ENCODE measurements around the gene DONSON.
"Not testable (repeated sequence)": the region's sequence is repeated elsewhere in the genome, so short reads cannot be mapped to it uniquely, and the experiment has no call there.

The DONSON gene

GRCh38 chr21:33588485-33589335 lies at the start of gene DONSON:
Gene DONSON (minus strand): TSS chr21:33588684. CDS start chr21:33588641, 43 bp downstream.
- peak within 1 kb of the TSS; percentile 80 for H3K4me3 ChIP-seq (ENCODE audit: low read depth, low read length)
- TF ChIP-seq CTCF (IDR thresholded peaks at IDR 0.05; ENCODE audit: low read depth, low read length): no peak

GRCh38 chr21:33634254-33634653 lies 45.8 kb upstream of the DONSON start:
- no peak overlapping the region for H3K4me3 ChIP-seq (ENCODE audit: low read depth, low read length)
- TF ChIP-seq CTCF (IDR thresholded peaks at IDR 0.05; ENCODE audit: low read depth, low read length): no peak

GRCh38 chr21:33626151-33626550 lies 37.7 kb upstream of the DONSON start:
- H3K4me3 ChIP-seq (ENCODE audit: low read depth, low read length): not testable (repeated sequence)

GRCh38 chr21:33622253-33622652 lies 33.8 kb upstream of the DONSON start:
- H3K4me3 ChIP-seq (ENCODE audit: low read depth, low read length): no peak overlapping the region
- TF ChIP-seq CTCF (IDR thresholded peaks at IDR 0.05; ENCODE audit: low read depth, low read length): no peak

GRCh38 chr21:33619726-33620125 lies 31.2 kb upstream of the DONSON start:
- H3K4me3 ChIP-seq (ENCODE audit: low read depth, low read length): no peak overlapping the region
- no peak for TF ChIP-seq CTCF (IDR thresholded peaks at IDR 0.05; ENCODE audit: low read depth, low read length)

- no peak overlapping the region for H3K4me3 ChIP-seq (ENCODE audit: low read depth, low read length)
- TF ChIP-seq CTCF (IDR thresholded peaks at IDR 0.05; ENCODE audit: low read depth, low read length): no peak
Measured at GRCh38 chr21:33618407-33618806, 29.9 kb upstream of the DONSON start.

GRCh38 chr21:33617565-33617964 lies 29.1 kb upstream of the DONSON start:
- H3K4me3 ChIP-seq (ENCODE audit: low read depth, low read length): not testable (repeated sequence)

- no peak for TF ChIP-seq CTCF (IDR thresholded peaks at IDR 0.05; ENCODE audit: low read depth, low read length)
- no peak overlapping the region for H3K4me3 ChIP-seq (ENCODE audit: low read depth, low read length)
Measured at GRCh38 chr21:33611006-33611744, 22.7 kb upstream of the DONSON start.

Data from WI38 (cell line).